H1 (cell line): ENCODE results near the gene ARMH1. TPM values are rescaled to one million over a fixed set of nuclear protein-coding genes. Genes with fewer than 3 reads are reported as not detected.

Source experiments
- BCL11A ChIP-seq, 2 experiments: IDR thresholded peaks; one replicate each; pipeline ENCODE4 v1.6.1; 2011; ENCODE audit warnings: low read depth in 2 of 2, low read length in 2 of 2, mild to moderate bottlenecking in 2 of 2
- E2F6 ChIP-seq: IDR thresholded peaks from 2 replicates; pipeline ENCODE4 v1.6.1; 2012; ENCODE audit warnings: inconsistent platforms
- EGR1 ChIP-seq: IDR thresholded peaks from 2 replicates; pipeline ENCODE4 v1.6.1; 2011; ENCODE audit warnings: low read depth, low read length, borderline replicate concordance
- NANOG ChIP-seq: IDR thresholded peaks from 2 replicates; pipeline ENCODE4 v1.6.1; 2011; ENCODE audit warnings: low read length, low read depth, mild to moderate bottlenecking, inconsistent platforms; ENCODE audit not compliant: insufficient read depth, poor library complexity, severe bottlenecking
- TCF12 ChIP-seq: IDR thresholded peaks from 2 replicates; pipeline ENCODE4 v1.6.1; 2011; ENCODE audit warnings: low read depth, mild to moderate bottlenecking, low read length
- polyA plus RNA-seq, 7 experiments: library from polyadenylated mRNA; depleted of rRNA in 3 of 7; stranded (reverse) in 5 of 7; unstranded in 2 of 7; fragments of >200 nt in 5 of 7; fragments of 200-250 nt in 2 of 7; gene quantifications; 1 replicate in 5 of 7; 2 replicates in 1 of 7; 4 replicates in 1 of 7; pipeline versions ENCODE4 v1.2.1 to v1.2.3, GENCODE V29; 2011 to 2013; ENCODE audit warnings: missing spikeins in 2 of 7, mixed read lengths in 2 of 7
- total RNA-seq: library from RNA; stranded (reverse); fragmentation: NEBNext Ultra II Directional; extraction: Animal tissue kit (Norgen Biotek cat#: 25700); gene quantifications from 2 replicates; pipeline ENCODE4 v1.2.1, GENCODE V29; 2021

ARMH1 gene
- total and polyA plus RNA-seq, 2 of the 8 experiments (the other 6 are each of a cell fraction or from before 2014, with no cell fraction given): 0.82 to 0.85 TPM

- TF ChIP-seq TCF12 (no peak), NANOG (no peak), EGR1 (no peak), BCL11A (IDR thresholded peaks at IDR 0.05; ENCODE audit: low read depth in 2 of 2, low read length in 2 of 2) (no peak), E2F6 (no peak)
Observed at GRCh38 chr1:44696101-44696500, 21.6 kb downstream of the ARMH1 start (continued).
